C4-2B (cell line): ENCODE results near the gene RFT1.

Source experiments
- H3K27ac ChIP-seq: fragments of 450-650 bp; 2 replicates; pipeline ENCODE4 v1.5.1; 2017
- ZFX ChIP-seq: fragments of 450-650 bp; IDR thresholded peaks from 2 replicates; pipeline ENCODE4 v1.6.1; 2017
- TF ChIP-seq, protein P1 (sequence below): fragments of 450-650 bp; conservative IDR thresholded peaks from 2 replicates; pipeline ENCODE4 v1.5.1; 2017; ENCODE audit warnings: mild to moderate bottlenecking

RFT1 gene

DNA sequence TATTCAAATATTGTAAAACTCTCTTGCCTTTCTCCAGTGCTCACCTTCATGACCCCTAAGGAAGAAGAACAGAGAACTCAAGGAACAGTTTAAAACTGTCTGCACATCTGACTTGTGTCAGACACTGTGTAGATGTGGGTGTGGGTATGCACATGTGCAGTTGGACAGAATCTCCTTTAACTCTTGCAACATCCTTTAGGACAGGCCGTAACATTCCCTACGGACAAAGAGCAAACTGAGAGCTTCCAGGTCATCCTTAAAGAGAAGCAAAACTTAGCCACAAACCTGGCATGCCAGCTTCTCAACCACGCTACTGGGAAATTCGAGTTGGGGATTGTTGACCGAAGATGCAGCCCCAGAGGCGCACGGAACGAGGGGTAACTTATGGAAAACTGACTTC lies 80.2 kb downstream of the RFT1 start:
- no peak overlapping the region for H3K27ac ChIP-seq
- TF ChIP-seq, protein P1, sequence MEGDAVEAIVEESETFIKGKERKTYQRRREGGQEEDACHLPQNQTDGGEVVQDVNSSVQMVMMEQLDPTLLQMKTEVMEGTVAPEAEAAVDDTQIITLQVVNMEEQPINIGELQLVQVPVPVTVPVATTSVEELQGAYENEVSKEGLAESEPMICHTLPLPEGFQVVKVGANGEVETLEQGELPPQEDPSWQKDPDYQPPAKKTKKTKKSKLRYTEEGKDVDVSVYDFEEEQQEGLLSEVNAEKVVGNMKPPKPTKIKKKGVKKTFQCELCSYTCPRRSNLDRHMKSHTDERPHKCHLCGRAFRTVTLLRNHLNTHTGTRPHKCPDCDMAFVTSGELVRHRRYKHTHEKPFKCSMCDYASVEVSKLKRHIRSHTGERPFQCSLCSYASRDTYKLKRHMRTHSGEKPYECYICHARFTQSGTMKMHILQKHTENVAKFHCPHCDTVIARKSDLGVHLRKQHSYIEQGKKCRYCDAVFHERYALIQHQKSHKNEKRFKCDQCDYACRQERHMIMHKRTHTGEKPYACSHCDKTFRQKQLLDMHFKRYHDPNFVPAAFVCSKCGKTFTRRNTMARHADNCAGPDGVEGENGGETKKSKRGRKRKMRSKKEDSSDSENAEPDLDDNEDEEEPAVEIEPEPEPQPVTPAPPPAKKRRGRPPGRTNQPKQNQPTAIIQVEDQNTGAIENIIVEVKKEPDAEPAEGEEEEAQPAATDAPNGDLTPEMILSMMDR = no peak
- TF ChIP-seq ZFX = no peak

DNA sequence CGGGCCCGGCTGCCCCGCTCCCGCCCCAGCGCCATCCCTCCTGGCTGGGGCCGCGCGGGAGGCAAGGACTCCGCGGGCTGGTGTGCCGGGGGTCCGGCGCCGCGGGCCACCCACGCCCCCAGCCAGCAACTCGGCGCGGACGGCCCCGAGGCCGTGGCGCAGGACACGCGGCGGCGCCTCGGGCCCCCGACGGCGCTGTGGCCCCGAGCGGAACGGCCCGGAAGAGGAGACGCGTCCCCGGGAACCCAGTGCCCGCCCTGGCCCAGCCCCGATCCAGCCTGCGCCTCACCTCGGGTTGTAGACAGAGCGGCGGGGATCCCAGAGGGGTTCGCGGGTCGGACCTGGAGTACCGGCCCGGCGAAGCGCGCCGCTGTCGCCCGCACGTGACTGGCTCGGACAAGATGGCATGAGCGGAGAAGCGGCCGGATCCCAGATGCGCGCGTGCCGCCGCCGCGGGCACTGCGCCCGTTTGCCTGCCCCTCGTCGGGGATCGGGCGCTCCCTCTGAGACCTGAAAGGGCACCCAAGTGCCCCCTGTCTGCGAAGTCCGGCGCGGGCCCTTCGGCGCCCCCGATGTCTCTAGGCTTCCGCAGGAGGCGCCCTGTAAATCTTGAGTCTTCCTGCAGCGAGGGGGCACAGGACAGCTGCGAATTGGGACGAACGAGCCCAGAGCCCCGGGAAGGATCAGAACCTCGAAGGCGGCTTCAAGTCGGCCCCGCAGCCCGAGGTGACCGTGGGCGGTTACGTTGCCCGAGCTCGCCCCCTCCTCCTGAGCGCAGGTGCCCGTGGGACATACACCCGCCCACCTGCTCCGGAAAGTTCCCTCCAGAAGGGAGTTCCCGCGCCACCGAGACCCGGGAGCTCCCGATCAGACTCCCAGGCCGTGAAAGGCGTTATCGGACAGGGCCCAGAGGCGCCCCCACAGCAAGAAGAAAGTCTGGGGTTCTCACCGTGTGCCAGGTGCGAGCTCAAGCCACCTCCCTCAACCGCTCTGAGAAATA lies 83.8 kb downstream of the RFT1 start:
- TF ChIP-seq ZFX = peak; percentile 73
- TF ChIP-seq, protein P1 = peak; percentile 35
- H3K27ac ChIP-seq = peak overlapping the region; percentile 95

DNA sequence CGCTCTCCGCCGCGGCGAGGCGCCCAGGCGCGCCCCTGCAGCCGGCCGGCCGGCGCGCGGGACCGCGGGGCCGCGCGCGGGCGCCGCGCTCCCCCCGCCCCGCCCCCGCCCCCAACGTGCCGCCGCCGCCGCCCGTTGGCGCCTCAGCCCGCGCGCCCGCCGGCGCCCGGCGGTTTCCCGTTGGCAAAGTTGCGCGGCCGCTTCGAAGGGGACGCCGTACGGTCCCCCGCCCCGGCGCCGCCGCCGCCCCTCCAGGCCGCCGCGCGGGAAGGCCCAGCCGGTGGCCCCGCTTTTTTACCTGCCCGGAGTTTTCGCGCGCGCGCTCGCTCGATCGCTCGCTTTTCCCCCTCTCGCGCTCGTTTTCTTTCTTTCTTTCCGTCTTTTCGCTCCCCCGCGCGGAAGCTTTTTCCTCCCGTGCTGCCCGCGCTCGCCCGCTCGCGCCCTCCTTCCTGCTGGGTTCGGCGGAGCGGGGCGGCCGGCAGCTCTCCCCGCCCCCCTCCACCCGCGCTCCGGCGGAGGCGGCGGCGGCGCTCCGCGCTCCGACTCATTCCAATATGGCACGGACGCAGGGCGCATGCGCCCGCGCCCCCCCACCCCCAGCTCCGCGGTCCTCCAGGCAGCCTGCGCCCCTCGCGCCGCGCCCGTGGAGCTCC lies 84.6 kb downstream of the RFT1 start, which contains the start of gene SFMBT1:
Gene SFMBT1, minus strand, starts transcription at position 556 of the 653 bp plus-strand sequence. CDS start 76,945 bp downstream, outside the sequence.
- TF ChIP-seq, protein P1 = no peak
- no peak for TF ChIP-seq ZFX
- H3K27ac ChIP-seq = peak within 1 kb of the TSS; percentile 95

DNA sequence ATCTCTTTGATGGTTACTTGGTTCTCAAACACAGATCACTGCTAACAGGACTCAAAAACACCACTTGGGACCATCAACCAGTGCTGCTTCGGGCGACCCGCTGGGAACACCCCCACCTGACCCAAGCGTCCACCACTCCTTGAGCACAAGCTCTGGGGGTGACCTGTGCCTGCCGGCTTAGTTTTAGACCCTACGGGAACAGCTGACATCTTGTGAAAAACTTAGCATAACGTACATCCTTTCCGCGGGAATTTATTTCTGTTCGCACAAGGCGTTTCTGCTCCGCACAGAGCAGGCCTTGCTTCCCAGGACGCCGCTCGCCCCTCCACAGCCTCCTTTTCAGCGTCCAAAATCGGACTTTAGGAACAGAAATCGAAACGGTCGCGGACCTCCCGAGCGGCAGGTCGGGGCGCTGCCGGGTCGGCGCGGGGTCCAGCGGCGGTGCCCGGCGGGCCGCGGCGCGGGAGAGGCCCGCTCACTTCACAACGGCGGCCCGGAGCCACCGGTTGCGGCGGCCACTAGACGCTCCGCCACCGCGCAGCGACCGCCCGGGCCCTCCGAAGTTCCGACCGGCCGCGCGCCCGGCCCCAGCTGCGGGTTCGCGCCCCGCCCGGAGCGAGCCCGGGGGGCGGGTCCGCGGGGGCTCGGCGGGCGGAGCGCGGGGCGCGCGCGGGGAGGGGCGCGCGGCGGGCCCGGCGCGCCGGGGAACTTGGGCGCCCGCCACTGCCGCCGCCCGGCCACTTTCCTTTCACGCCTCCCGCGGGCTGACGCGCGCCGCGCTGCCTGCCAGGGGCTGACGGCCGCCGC lies 85.3 kb downstream of the RFT1 start:
- H3K27ac ChIP-seq = peak overlapping the region; percentile 95

DNA sequence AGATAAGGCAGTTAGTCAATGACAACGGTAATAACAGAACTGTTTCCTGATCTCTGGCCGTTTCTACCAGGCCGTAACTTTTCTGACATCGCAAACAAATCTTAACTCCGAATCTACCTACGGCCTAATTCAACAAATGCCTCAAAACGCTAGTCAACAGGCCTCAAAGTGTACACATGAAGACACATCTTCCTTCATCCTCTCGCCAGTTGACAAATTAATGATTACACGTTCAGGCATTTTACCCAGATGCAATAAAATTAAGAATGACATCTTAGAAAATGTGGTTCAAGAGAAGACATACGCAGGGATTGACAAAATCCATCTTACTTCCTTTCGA lies 85.9 kb downstream of the RFT1 start:
- H3K27ac ChIP-seq = peak overlapping the region; percentile 95
- no peak for TF ChIP-seq ZFX
- TF ChIP-seq, protein P1 = no peak

More for the DNA sequence above, 85.3 kb downstream of the RFT1 start:
- TF ChIP-seq, protein P1 = no peak
- TF ChIP-seq ZFX = peak; percentile 36; the same call in 1 of the 2 replicates

DNA sequence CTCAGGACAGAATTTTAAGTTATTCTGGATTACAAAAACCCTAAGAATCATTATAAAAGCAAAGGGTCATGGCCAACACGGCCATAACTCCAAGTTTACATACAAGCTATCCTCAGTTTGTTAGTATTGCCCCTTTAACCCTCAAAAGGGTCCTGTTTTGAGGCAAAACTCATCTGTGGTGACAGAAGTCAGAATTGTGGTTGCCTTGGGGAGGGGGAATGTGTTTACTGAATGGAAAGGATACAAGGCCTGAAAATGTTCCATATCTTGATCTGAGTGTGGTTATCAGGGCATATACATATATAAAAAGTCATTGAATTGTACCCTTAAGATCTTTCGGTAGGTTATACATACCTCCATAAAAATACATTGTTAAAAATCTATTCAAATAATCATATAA lies 86.5 kb downstream of the RFT1 start:
- H3K27ac ChIP-seq = no peak overlapping the region
- TF ChIP-seq, protein P1 = no peak
- TF ChIP-seq ZFX = no peak
